PC-3 (cell line): ENCODE results near the gene FBXO31. TPM values are rescaled to one million over a fixed set of nuclear protein-coding genes. Genes with fewer than 3 reads are reported as not detected.

ENCODE experiments used
- ATAC-seq: fragments of 200-7000 bp; cut with Tn5 transposase; 2 replicates; pipeline ENCODE4 v1.9.1; 2020; ENCODE audit warnings: mild to moderate bottlenecking, moderate library complexity
- BruUV-seq: library from RNA; stranded (reverse); fragments of 400-500 nt; replicated peaks from 2 replicates; lab custom pipeline; 2021; lab: Mats Ljungman, UMichigan
- CTCF ChIA-PET: fragments of 300-600 bp; sonication (Branson Sonifier 250); formaldehyde crosslinking; loops from one replicate; lab custom pipeline; 2022; ENCODE audit warnings: antibody characterized with exemption; lab: Charles Lee
- POLR2A ChIA-PET: fragments of 300-600 bp; sonication (Branson Sonifier 250); formaldehyde crosslinking; loops from one replicate; lab custom pipeline; 2022; ENCODE audit warnings: antibody characterized with exemption; ENCODE audit not compliant: unreplicated experiment; lab: Charles Lee
- DNase-seq: peaks from one replicate; pipeline ENCODE4 v3.0.0-alpha.2; 2015
- H2AFZ ChIP-seq: fragments of 300-600 bp; sonication (generic); 2 replicates; pipeline ENCODE4 v1.6.0; 2016; ENCODE audit warnings: antibody characterized with exemption, low read length
- H3F3A ChIP-seq: fragments of 300-600 bp; sonication (generic); one replicate; pipeline ENCODE4 v1.6.0; 2017; ENCODE audit warnings: antibody characterized with exemption, low read length, control low read depth, mild to moderate bottlenecking; ENCODE audit not compliant: unreplicated experiment
- H3K27ac ChIP-seq: fragments of 300-600 bp; sonication (generic); 2 replicates; pipeline ENCODE4 v1.5.1; 2016; ENCODE audit warnings: mild to moderate bottlenecking, low read length
- H3K27me3 ChIP-seq: fragments of 300-600 bp; sonication (generic); 2 replicates; pipeline ENCODE4 v1.6.1; 2016; ENCODE audit warnings: low read length, mixed read lengths
- H3K36me3 ChIP-seq: fragments of 300-600 bp; sonication (generic); 2 replicates; pipeline ENCODE4 v1.6.1; 2016; ENCODE audit warnings: low read depth, mixed run types, low read length, mixed read lengths
- H3K4me1 ChIP-seq: fragments of 300-600 bp; sonication (generic); 2 replicates; pipeline ENCODE4 v1.5.1; 2016; ENCODE audit warnings: low read length; ENCODE audit not compliant: insufficient read depth
- H3K4me2 ChIP-seq: fragments of 300-600 bp; sonication (generic); 2 replicates; pipeline ENCODE4 v1.6.0; 2016; ENCODE audit warnings: low read length
- H3K4me3 ChIP-seq: fragments of 300-600 bp; sonication (generic); 2 replicates; pipeline ENCODE4 v1.5.1; 2016; ENCODE audit warnings: mild to moderate bottlenecking, low read length, mixed read lengths
- H3K79me2 ChIP-seq: fragments of 300-600 bp; sonication (generic); 2 replicates; pipeline ENCODE4 v1.6.1; 2017; ENCODE audit warnings: low read length, mixed read lengths
- H3K9ac ChIP-seq: fragments of 300-600 bp; sonication (generic); 2 replicates; pipeline ENCODE4 v1.6.0; 2016; ENCODE audit warnings: mild to moderate bottlenecking, low read length
- H3K9me2 ChIP-seq: fragments of 300-600 bp; sonication (generic); replicated peaks from 2 replicates; pipeline ENCODE4 v1.6.1; 2016; ENCODE audit warnings: mixed run types, low read length, mixed read lengths
- H3K9me3 ChIP-seq: fragments of 300-600 bp; sonication (generic); 2 replicates; pipeline ENCODE4 v1.6.1; 2016; ENCODE audit warnings: low read length, mixed read lengths
- H4K20me1 ChIP-seq: fragments of 300-600 bp; sonication (generic); 2 replicates; pipeline ENCODE4 v1.6.1; 2016; ENCODE audit warnings: low read length, mixed read lengths
- EZH2 ChIP-seq: fragments of 300-600 bp; sonication (generic); IDR thresholded peaks from one replicate; pipeline ENCODE4 v1.6.1; 2017; ENCODE audit warnings: antibody characterized with exemption, mild to moderate bottlenecking, low read length; ENCODE audit not compliant: unreplicated experiment
- EZH2phosphoT487 ChIP-seq: fragments of 300-600 bp; sonication (generic); IDR thresholded peaks from 2 replicates; pipeline ENCODE4 v1.6.1; 2018; ENCODE audit warnings: mild to moderate bottlenecking, antibody characterized with exemption, low read length, borderline replicate concordance
- intact Hi-C: fragments of 100-400 bp; cut with micrococcal nuclease; formaldehyde crosslinking; loops from 2 replicates; pipeline ENCODE4 v1.9.0; 2023
- total RNA-seq: library from RNA; depleted of rRNA; stranded (reverse); fragments of >200 nt; gene quantifications from 2 replicates; pipeline ENCODE4 v1.2.3, GENCODE V29; 2014
- TF ChIP-seq, protein P1 (sequence below): fragments of 300-600 bp; sonication (generic); conservative IDR thresholded peaks from 2 replicates; pipeline ENCODE4 v1.5.1; 2017; ENCODE audit warnings: antibody characterized with exemption, low read depth, mild to moderate bottlenecking, low read length

The FBXO31 gene
- total RNA-seq, 1 experiment from 2014 or later: 14.8 TPM

DNA sequence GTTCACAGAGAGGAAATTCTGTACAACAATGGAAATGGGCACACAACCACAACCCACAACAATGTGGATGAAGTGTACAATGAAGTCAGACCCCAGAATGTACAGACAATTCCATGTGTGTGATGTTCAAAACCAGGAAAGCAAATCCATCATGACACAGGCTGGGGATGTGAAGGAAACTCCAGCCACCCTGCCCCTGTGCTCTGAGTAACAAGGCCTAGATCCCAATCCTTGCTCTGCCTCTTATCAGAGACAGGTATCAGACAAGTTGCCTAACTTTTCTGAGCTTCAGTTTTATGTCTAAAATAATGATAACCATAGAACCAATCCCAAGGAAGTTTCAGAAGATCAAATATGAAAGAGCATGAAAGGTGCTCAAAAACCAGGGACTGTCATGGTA is 64.6 kb downstream of the FBXO31 start:
- Histone ChIP-seq H3F3A (no peaks in the 10 kb centered on the region), H3K9ac (no peak overlapping the region), H3K27ac (no peak overlapping the region), H3K9me2 (no peaks in the 10 kb centered on the region), H3K79me2 (peaks cover 18% of the 10 kb centered on the region), H3K4me3 (no peak overlapping the region), H3K36me3 (no peaks in the 10 kb centered on the region), H2AFZ (no peak overlapping the region), H3K9me3 (no peaks in the 10 kb centered on the region), H3K4me2 (peak overlapping the region; percentile 98), H3K4me1 (peaks cover 8% of the 10 kb centered on the region), H4K20me1 (no peaks in the 10 kb centered on the region), H3K27me3 (no peaks in the 10 kb centered on the region)
- ChIA-PET CTCF (no interaction called here), POLR2A (no interaction called here)
- no peak for TF ChIP-seq EZH2
- TF ChIP-seq EZH2phosphoT487: no peak
- TF ChIP-seq, protein P1, sequence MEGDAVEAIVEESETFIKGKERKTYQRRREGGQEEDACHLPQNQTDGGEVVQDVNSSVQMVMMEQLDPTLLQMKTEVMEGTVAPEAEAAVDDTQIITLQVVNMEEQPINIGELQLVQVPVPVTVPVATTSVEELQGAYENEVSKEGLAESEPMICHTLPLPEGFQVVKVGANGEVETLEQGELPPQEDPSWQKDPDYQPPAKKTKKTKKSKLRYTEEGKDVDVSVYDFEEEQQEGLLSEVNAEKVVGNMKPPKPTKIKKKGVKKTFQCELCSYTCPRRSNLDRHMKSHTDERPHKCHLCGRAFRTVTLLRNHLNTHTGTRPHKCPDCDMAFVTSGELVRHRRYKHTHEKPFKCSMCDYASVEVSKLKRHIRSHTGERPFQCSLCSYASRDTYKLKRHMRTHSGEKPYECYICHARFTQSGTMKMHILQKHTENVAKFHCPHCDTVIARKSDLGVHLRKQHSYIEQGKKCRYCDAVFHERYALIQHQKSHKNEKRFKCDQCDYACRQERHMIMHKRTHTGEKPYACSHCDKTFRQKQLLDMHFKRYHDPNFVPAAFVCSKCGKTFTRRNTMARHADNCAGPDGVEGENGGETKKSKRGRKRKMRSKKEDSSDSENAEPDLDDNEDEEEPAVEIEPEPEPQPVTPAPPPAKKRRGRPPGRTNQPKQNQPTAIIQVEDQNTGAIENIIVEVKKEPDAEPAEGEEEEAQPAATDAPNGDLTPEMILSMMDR: no peak
- DNase-seq (no peak), ATAC-seq (no peak)
- intact Hi-C loops: loop anchor here (5.0 kb wide), 1 partner anchor 73 kb away; the partner anchor contains the start of gene MAP1LC3B
- BruUV-seq: no TSS peak

DNA sequence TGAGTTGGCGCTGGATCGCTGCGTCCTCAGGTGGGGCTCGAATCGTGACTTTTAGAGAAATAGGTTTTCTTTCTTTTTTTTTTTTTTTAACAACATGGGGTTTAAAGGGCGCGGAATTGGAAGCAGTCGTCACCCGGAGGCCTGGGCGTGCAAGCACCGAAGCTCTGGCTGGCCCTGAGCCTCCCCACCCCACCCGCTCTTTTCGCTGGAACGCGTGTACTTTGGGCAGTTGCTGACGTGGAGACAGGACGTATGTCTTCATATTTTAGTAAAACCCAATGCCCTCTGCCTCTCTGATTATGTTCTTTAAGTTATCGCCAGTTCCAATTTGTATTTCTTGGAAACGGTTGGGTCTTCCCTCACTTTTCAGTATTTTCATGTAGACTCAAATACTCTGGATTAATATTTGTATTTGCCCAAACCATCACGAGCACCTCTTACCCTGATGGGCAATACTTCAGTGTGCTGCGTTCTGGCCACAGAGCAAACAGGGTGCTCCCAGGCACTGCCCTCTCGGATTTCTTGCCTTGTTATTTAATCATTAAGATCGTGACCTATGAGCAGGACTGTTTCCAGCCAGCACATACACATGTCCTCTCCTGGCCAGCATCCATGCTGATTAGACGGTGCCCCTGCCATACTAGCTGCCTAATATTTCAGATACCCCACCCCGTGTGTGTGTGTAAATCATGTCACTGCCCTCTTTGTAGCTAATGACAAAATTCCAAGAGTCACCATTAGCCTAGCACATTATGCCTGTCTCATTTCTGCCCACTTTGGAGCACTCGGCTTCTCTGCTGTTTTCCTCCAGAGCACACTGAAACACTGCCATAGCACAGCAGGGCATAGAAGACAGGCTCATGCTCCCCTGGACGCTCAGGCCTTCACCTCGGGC is 65.6 kb downstream of the FBXO31 start:
- POLR2A ChIA-PET: interaction anchor here (0.6 kb wide), 1 partner anchor 39 kb away, joined by 5 read pairs; no protein-coding TSS in a partner anchor
- TF ChIP-seq, protein P1: no peak
- TF ChIP-seq EZH2phosphoT487: no peak
- no peak for TF ChIP-seq EZH2
- Histone ChIP-seq H3K27ac (peak overlapping the region; percentile 90), H3K36me3 (no peaks in the 10 kb centered on the region), H3K4me1 (peaks cover 8% of the 10 kb centered on the region), H3K9me3 (no peaks in the 10 kb centered on the region), H3K9me2 (no peaks in the 10 kb centered on the region), H3K4me3 (peak overlapping the region; percentile 99), H3K9ac (peak overlapping the region; percentile 100), H3K27me3 (no peaks in the 10 kb centered on the region), H3K79me2 (peaks cover 18% of the 10 kb centered on the region), H3K4me2 (peak overlapping the region; percentile 98), H3F3A (no peaks in the 10 kb centered on the region), H2AFZ (peak overlapping the region; percentile 86), H4K20me1 (no peaks in the 10 kb centered on the region)
- TSS peak; percentile 72 for BruUV-seq
- intact Hi-C loops: loop anchor here (5.0 kb wide), 1 partner anchor 74 kb away; the partner anchor contains the start of gene MAP1LC3B
- DNase-seq (peak; percentile 31), ATAC-seq (peak; percentile 32; the same call in 1 of the 2 replicates)
- CTCF ChIA-PET: no interaction called here
